ENCODE measurements around the gene TCERG1L.
"Not testable (repeated sequence)": the region's sequence is repeated elsewhere in the genome, so short reads cannot be mapped to it uniquely, and the experiment has no call there.

TCERG1L gene

DNA sequence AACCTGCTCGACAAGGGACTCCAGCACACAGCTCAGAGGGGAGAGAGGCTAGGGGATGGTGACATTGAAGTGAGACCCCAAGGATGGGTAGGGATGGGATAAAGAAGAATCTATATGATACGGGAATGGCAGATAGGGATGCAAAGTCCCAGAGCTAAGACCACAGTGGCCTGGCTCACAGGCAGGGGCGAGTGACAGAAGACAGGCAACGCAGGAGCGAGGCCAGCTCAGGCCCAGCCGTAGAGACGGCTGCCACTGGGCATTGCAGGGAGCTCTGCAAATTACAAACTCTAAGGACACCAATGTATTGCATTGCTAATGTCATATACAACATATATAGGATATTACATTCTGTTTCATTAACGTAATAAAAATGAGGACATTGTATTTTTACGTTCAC is 131.4 kb downstream of the TCERG1L start:
- no peaks in the 10 kb centered on the region for H3K4me1 Mint-ChIP-seq (ENCODE audit: low read depth)
- no peak overlapping the region for H3K4me3 Mint-ChIP-seq
- H3K27ac Mint-ChIP-seq = no peak overlapping the region
- H3K9me3 Mint-ChIP-seq = no peaks in the 10 kb centered on the region
- no peaks in the 10 kb centered on the region for H3K36me3 Mint-ChIP-seq (ENCODE audit: low read depth)
- no peaks in the 10 kb centered on the region for H3K27me3 Mint-ChIP-seq (ENCODE audit: low read depth)

GRCh38 chr10:131179361-131179760 is 132.2 kb downstream of the TCERG1L start:
- Mint-ChIP-seq H3K4me3 (no peak overlapping the region), H3K27ac (no peak overlapping the region), H3K27me3 (ENCODE audit: low read depth) (no peaks in the 10 kb centered on the region), H3K9me3 (no peaks in the 10 kb centered on the region), H3K36me3 (ENCODE audit: low read depth) (no peaks in the 10 kb centered on the region), H3K4me1 (ENCODE audit: low read depth) (no peaks in the 10 kb centered on the region)

DNA sequence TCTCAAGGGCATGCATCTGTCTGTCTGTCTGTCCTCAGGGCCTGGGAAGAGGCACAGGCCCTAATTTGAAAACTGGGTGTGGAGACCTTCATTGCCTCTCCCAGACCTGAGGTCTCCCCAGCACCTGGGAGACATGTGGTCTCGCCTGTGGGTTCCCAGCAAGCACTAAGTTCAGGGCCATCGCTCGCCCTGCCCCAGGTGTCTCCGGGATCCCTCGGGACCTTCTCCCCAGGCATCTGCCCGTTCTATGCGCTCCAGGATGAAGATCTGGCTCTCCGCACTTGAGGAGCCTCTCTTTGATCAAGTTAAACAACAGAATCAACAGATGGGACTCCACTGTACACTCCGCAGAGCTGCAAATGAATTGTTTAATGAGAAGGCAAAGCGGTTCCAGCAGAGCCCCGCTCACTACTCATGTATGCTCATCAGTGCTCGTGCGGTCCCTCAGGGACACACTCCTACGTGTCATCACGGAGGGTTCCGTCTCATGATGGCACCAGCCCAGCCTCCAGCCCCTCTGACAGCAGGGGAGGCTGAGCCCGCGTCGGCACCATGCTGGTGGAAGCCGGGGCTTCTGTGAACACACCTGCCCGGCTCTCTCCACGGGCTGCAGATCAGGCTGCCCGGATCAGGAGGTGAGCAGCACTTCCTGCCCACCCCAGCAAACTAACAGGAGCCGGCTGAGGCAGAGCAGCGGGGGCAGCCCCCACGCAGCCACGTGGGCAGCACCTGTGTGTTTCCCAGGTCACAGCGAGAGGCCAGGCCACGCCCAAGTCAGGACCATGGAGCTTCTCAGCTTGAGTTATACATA is 132.8 kb downstream of the TCERG1L start:
- Mint-ChIP-seq H3K9me3 (no peaks in the 10 kb centered on the region), H3K27me3 (ENCODE audit: low read depth) (no peaks in the 10 kb centered on the region), H3K4me1 (ENCODE audit: low read depth) (no peaks in the 10 kb centered on the region), H3K36me3 (ENCODE audit: low read depth) (no peaks in the 10 kb centered on the region), H3K27ac (no peak overlapping the region), H3K4me3 (no peak overlapping the region)

GRCh38 chr10:131177431-131178327 is 133.8 kb downstream of the TCERG1L start:
- no peaks in the 10 kb centered on the region for H3K27me3 Mint-ChIP-seq (ENCODE audit: low read depth)
- H3K4me3 Mint-ChIP-seq = no peak overlapping the region
- no peaks in the 10 kb centered on the region for H3K36me3 Mint-ChIP-seq (ENCODE audit: low read depth)
- no peaks in the 10 kb centered on the region for H3K9me3 Mint-ChIP-seq
- H3K27ac Mint-ChIP-seq = no peak overlapping the region
- H3K4me1 Mint-ChIP-seq (ENCODE audit: low read depth) = no peaks in the 10 kb centered on the region

DNA sequence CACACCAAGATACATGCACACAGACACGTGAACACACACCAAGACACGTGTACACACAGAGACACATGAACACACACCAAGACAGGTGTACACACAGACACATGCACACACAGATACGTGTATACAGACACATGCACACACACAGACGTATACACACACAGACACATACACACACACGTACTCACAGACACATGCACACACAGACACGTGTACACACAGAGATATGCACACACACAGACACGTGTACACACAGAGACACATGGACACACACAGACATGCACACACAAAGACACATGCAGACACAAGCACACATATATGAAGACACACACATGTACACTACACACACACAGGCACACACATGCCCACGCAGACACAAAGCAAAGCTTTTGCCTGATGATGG is 134.6 kb downstream of the TCERG1L start:
- Mint-ChIP-seq H3K27me3 (ENCODE audit: low read depth) (no peaks in the 10 kb centered on the region), H3K27ac (no peak overlapping the region), H3K36me3 (ENCODE audit: low read depth) (no peaks in the 10 kb centered on the region), H3K4me1 (ENCODE audit: low read depth) (no peaks in the 10 kb centered on the region), H3K4me3 (no peak overlapping the region), H3K9me3 (no peaks in the 10 kb centered on the region)

- not testable (repeated sequence) for H3K36me3 Mint-ChIP-seq (ENCODE audit: low read depth); H3K4me3 Mint-ChIP-seq; H3K27me3 Mint-ChIP-seq (ENCODE audit: low read depth); H3K4me1 Mint-ChIP-seq (ENCODE audit: low read depth); H3K27ac Mint-ChIP-seq; H3K9me3 Mint-ChIP-seq
These were observed 135.2 kb downstream of the TCERG1L start for GRCh38 chr10:131176324-131176723.

DNA sequence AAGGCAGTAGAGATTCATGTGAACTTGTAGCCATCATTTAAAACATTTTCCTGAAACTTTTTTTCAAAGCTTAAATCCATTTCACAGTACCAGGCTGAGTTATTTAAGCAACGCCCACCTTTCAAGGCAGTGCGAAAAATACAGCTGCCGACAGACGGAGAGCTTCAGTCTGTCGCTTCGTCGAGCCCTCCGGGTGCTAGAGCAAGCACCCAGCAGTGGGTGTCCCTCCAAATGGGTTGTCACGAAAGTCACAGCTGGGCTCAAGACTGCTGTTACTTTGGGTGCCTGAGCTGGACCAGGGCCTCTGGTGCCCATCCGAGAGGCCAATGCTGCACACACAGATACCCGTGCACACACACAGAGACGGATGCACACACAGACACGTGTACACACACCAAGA is 135.6 kb downstream of the TCERG1L start:
- no peaks in the 10 kb centered on the region for H3K4me1 Mint-ChIP-seq (ENCODE audit: low read depth)

GRCh38 chr10:131174651-131175540 is 136.6 kb downstream of the TCERG1L start:
- no peak overlapping the region for H3K27ac Mint-ChIP-seq
- no peaks in the 10 kb centered on the region for H3K9me3 Mint-ChIP-seq
- H3K4me1 Mint-ChIP-seq (ENCODE audit: low read depth) = no peaks in the 10 kb centered on the region
- no peaks in the 10 kb centered on the region for H3K27me3 Mint-ChIP-seq (ENCODE audit: low read depth)
- no peaks in the 10 kb centered on the region for H3K36me3 Mint-ChIP-seq (ENCODE audit: low read depth)
- no peak overlapping the region for H3K4me3 Mint-ChIP-seq

More for the DNA sequence above, 135.6 kb downstream of the TCERG1L start:
- H3K27me3 Mint-ChIP-seq (ENCODE audit: low read depth) = no peaks in the 10 kb centered on the region
- no peak overlapping the region for H3K4me3 Mint-ChIP-seq
- no peaks in the 10 kb centered on the region for H3K36me3 Mint-ChIP-seq (ENCODE audit: low read depth)
- H3K9me3 Mint-ChIP-seq = no peaks in the 10 kb centered on the region
- no peak overlapping the region for H3K27ac Mint-ChIP-seq

DNA sequence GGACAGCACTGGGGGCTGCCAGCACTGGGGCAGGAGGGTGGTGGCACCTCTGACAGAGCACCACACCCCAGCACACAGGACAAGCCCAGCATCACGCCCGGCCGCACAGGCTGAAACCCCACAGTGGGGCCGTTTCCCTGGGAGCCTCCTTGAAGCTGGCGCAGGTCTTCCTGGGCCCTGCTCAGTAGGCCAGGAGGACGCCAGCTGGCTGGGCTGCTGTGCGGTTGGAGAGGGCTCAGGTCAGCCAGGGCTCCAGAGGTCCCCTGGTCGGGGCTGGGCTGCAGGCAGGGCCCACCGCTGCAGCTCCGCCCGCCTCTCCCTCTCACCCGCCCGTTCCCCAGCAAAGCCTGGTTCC is 137.3 kb downstream of the TCERG1L start:
- no peaks in the 10 kb centered on the region for H3K9me3 Mint-ChIP-seq
- no peak overlapping the region for H3K4me3 Mint-ChIP-seq
- H3K27ac Mint-ChIP-seq = no peak overlapping the region
- no peaks in the 10 kb centered on the region for H3K27me3 Mint-ChIP-seq (ENCODE audit: low read depth)
- H3K4me1 Mint-ChIP-seq (ENCODE audit: low read depth) = no peaks in the 10 kb centered on the region
- no peaks in the 10 kb centered on the region for H3K36me3 Mint-ChIP-seq (ENCODE audit: low read depth)

DNA sequence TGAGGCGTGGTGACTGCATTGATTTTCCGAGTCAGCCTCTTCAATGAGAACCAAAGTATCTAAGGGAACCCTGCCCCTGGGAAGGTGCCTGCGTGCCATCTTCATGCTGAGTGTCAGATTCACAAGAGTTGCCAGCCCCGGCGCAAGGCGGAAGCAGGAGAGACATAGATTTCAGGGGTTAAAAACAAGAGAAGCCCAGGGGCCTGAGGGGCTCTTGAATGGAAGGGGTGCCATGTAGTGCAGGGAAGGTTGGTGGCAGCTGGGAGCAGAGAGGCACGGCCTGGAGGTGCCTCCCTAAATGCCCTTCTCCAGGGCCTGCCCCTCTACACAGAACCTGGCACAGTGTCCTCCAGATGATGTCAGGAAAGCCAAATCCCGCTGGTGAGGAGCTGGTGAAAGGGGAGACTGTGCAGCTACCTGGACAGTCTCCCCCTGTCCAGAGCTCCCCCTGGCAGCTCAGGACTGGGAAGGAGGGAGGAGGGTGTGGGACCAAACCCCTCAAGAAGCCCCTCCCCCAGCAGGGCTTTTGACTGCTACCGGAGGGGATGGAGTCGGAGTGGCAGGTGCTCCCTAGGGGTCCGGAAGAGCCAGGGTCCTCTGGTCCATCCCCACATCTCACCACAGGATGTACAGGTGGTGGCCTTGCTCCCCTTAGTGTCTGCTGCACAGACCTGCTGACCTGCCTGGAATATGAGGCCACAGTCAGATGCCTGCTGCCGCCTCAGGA is 137.9 kb downstream of the TCERG1L start:
- H3K36me3 Mint-ChIP-seq (ENCODE audit: low read depth) = no peaks in the 10 kb centered on the region
- no peaks in the 10 kb centered on the region for H3K4me1 Mint-ChIP-seq (ENCODE audit: low read depth)
- H3K27ac Mint-ChIP-seq = no peak overlapping the region
- no peaks in the 10 kb centered on the region for H3K9me3 Mint-ChIP-seq
- no peak overlapping the region for H3K4me3 Mint-ChIP-seq
- H3K27me3 Mint-ChIP-seq (ENCODE audit: low read depth) = no peaks in the 10 kb centered on the region

DNA sequence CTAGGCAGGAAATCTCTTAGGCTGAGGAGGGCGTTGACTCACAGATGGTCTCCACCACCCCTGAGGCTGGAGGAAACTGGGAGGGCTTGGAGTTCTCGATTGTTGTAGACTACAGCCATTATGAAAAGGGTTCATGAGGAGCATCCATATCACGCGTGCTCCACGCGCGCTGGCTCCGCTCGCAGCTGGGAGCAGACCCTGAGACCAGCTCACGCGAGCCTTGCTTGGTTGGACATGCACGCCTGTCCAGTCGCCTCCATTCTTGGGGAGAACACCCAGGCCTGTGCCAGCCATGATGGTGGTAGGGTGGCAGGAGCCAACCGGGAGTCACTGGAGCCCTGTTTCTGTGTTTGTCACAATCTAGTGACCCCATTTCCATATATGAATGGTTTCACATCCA is 139.1 kb downstream of the TCERG1L start:
- no peaks in the 10 kb centered on the region for H3K4me1 Mint-ChIP-seq (ENCODE audit: low read depth)
- H3K9me3 Mint-ChIP-seq = no peaks in the 10 kb centered on the region
- no peaks in the 10 kb centered on the region for H3K36me3 Mint-ChIP-seq (ENCODE audit: low read depth)
- H3K27ac Mint-ChIP-seq = no peak overlapping the region
- no peak overlapping the region for H3K4me3 Mint-ChIP-seq
- H3K27me3 Mint-ChIP-seq (ENCODE audit: low read depth) = no peaks in the 10 kb centered on the region

GRCh38 chr10:131169146-131169545 is 142.4 kb downstream of the TCERG1L start:
- Mint-ChIP-seq H3K27me3 (ENCODE audit: low read depth) (no peaks in the 10 kb centered on the region), H3K4me1 (ENCODE audit: low read depth) (no peaks in the 10 kb centered on the region), H3K4me3 (no peak overlapping the region), H3K27ac (no peak overlapping the region), H3K9me3 (no peaks in the 10 kb centered on the region), H3K36me3 (ENCODE audit: low read depth) (no peaks in the 10 kb centered on the region)

DNA sequence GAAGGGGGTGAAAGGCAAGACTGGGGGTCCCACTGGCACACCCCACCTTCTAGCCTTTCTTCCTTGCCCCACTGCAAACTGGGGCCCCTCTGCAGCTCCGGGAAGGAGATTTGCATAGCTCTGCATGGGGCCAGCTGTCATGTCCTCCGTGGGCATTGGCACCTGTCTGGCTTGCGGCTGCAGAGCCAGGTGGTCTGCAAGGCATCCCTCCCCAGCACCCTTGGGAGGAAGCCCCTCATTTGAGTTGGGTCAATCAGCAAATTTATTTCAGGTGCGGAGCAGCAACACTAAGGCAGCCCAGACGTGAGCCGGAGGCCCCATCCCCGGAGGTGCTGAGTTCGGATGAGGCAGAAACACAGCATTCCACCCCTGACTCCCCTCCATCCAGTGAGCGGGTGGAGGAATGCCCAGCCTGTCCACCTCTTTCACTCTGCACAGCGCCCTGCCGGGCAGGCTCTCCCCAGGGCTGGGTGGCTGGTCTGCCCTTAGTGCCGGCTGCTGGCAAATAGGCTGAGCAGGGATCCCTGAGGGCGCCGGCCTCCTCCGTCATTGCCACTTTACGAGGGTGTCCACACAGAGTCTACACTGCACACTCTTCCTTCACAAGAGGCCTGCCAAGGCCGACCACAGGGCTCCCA is 143.2 kb downstream of the TCERG1L start:
- no peak overlapping the region for H3K27ac Mint-ChIP-seq
- H3K4me1 Mint-ChIP-seq (ENCODE audit: low read depth) = no peaks in the 10 kb centered on the region

More for the DNA sequence above, 143.2 kb downstream of the TCERG1L start:
- Mint-ChIP-seq H3K27me3 (ENCODE audit: low read depth) (no peaks in the 10 kb centered on the region), H3K36me3 (ENCODE audit: low read depth) (no peaks in the 10 kb centered on the region), H3K9me3 (no peaks in the 10 kb centered on the region), H3K4me3 (no peak overlapping the region)
